HepG2 (cell line): ENCODE data around the gene ATP6V1G3. TPM values are rescaled to one million over a fixed set of nuclear protein-coding genes. Genes with fewer than 3 reads are reported as not detected.

Experiments used
- ATAC-seq: fragments of 200-7000 bp; cut with Tn5 transposase; 3 replicates; pipeline ENCODE4 v1.9.1; 2020; ENCODE audit warnings: mild to moderate bottlenecking, moderate library complexity
- BruUV-seq: library from RNA; stranded (reverse); fragments of 400-500 nt; replicated peaks from 2 replicates; lab custom pipeline; 2021; lab: Mats Ljungman, UMichigan
- CTCF ChIA-PET: fragments of 300-600 bp; formaldehyde crosslinking; extraction: SDS; loops from one replicate; lab custom pipeline; 2021; ENCODE audit warnings: low total read pairs, inconsistent platforms, low intra/inter-chr PET ratio; lab: Yijun Ruan, JAX
- POLR2A ChIA-PET: fragments of 350-600 bp; sonication (Branson Sonifier 250); formaldehyde crosslinking; loops from one replicate; lab custom pipeline; 2020; ENCODE audit warnings: antibody characterized with exemption, inconsistent platforms; lab: Yijun Ruan, JAX
- DNase-seq: peaks from one replicate; pipeline ENCODE4 v3.0.0-alpha.2; 2015; ENCODE audit warnings: low spot score
- FAIRE-seq: peaks from 3 replicates; lab custom pipeline; 2011; peaks lifted over from hg19 to GRCh38; lab: Jason Lieb, UNC
- H2AFZ ChIP-seq: one replicate; pipeline ENCODE4 v1.6.1; 2011; ENCODE audit warnings: low read length, inconsistent platforms
- H3K27ac ChIP-seq: fragments of 300-600 bp; 3 replicates; pipeline ENCODE4 v1.8.0; 2011; ENCODE audit warnings: mixed run types, mild to moderate bottlenecking, mixed read lengths, low read length, inconsistent platforms; ENCODE audit not compliant: insufficient read depth; ENCODE audit errors: extremely low read length
- H3K27me3 ChIP-seq, 2 experiments: fragments of 200-600 bp in 1 of 2; 2 replicates in 1 of 2; 3 replicates in 1 of 2; pipeline versions ENCODE4 v1.6.0 to v1.8.0; 2011; ENCODE audit warnings: low read length in 2 of 2, mild to moderate bottlenecking in 2 of 2, moderate library complexity in 2 of 2, inconsistent platforms in 1 of 2; ENCODE audit not compliant: insufficient read depth in 2 of 2, control insufficient read depth in 1 of 2
- H3K36me3 ChIP-seq, 2 experiments: fragments of 200-600 bp in 1 of 2; replicated peaks in 1 of 2; 2 replicates in 1 of 2; 3 replicates in 1 of 2; pipeline versions ENCODE4 v1.5.1 to v1.8.0; 2011; ENCODE audit warnings: low read length in 2 of 2, inconsistent platforms in 1 of 2; ENCODE audit not compliant: insufficient read depth in 2 of 2, control insufficient read depth in 1 of 2
- H3K4me1 ChIP-seq: 2 replicates; pipeline ENCODE4 v1.5.1; 2012; ENCODE audit warnings: low read length, inconsistent platforms; ENCODE audit not compliant: insufficient read depth
- H3K4me2 ChIP-seq: 2 replicates; pipeline ENCODE4 v1.6.0; 2011; ENCODE audit warnings: low read depth, low read length, inconsistent platforms
- H3K4me3 ChIP-seq, 3 experiments: fragments of 200-600 bp in 1 of 3; sonication (generic), shearing (Covaris generic) in 1 of 3; replicated peaks in 1 of 3; 2 replicates each; pipeline ENCODE4 v1.5.1; 2011 to 2016; ENCODE audit warnings: low read length in 3 of 3, inconsistent platforms in 2 of 3, low read depth in 2 of 3, mild to moderate bottlenecking in 2 of 3, control low read depth in 1 of 3, mixed read lengths in 1 of 3; ENCODE audit not compliant: insufficient read depth in 1 of 3
- H3K79me2 ChIP-seq: one replicate; pipeline ENCODE4 v1.6.1; 2011; ENCODE audit warnings: low read length, inconsistent platforms; ENCODE audit not compliant: insufficient read depth
- H3K9ac ChIP-seq: 2 replicates; pipeline ENCODE4 v1.6.0; 2011; ENCODE audit warnings: mild to moderate bottlenecking, low read depth, low read length, inconsistent platforms; ENCODE audit not compliant: insufficient read depth
- H3K9me3 ChIP-seq: 2 replicates; pipeline ENCODE4 v1.5.1; 2012; ENCODE audit warnings: mild to moderate bottlenecking, low read length
- H4K20me1 ChIP-seq: 2 replicates; pipeline ENCODE4 v1.6.0; 2011; ENCODE audit warnings: inconsistent platforms, mild to moderate bottlenecking, low read length, moderate library complexity; ENCODE audit not compliant: insufficient read depth
- DPF2 ChIP-seq: sonication (generic); formaldehyde crosslinking; IDR thresholded peaks from 2 replicates; pipeline ENCODE4 v1.4.0; 2020; ENCODE audit warnings: mild to moderate bottlenecking, low read depth, missing genetic modification reagents, borderline replicate concordance
- HIC2 ChIP-seq: sonication (generic); formaldehyde crosslinking; IDR thresholded peaks from 2 replicates; pipeline ENCODE4 v1.9.0; 2022; ENCODE audit warnings: low read depth, missing genetic modification reagents
- KDM5A ChIP-seq: fragments of 200-600 bp; sonication (generic); IDR thresholded peaks from 2 replicates; pipeline ENCODE4 v1.7.0; 2018; ENCODE audit warnings: antibody characterized with exemption, mild to moderate bottlenecking, low read length, borderline replicate concordance
- KLF9 ChIP-seq: IDR thresholded peaks from 2 replicates; pipeline ENCODE4 v1.6.1; 2016; ENCODE audit warnings: low read depth
- MIXL1 ChIP-seq: IDR thresholded peaks from 2 replicates; pipeline ENCODE4 v1.6.1; 2016
- NFKB2 ChIP-seq: sonication (generic); formaldehyde crosslinking; IDR thresholded peaks from 2 replicates; pipeline ENCODE4 v1.4.0; 2020; ENCODE audit warnings: missing genetic modification reagents, borderline replicate concordance
- ONECUT2 ChIP-seq: sonication (generic); formaldehyde crosslinking; IDR thresholded peaks from 2 replicates; pipeline ENCODE4 v1.4.0; 2020; ENCODE audit warnings: missing genetic modification reagents
- POLR2AphosphoS5 ChIP-seq: IDR thresholded peaks from 2 replicates; pipeline ENCODE4 v1.6.1; 2012; ENCODE audit warnings: low read depth, low read length
- RARA ChIP-seq: IDR thresholded peaks from 2 replicates; pipeline ENCODE4 v1.6.1; 2016; ENCODE audit warnings: missing genetic modification reagents, missing compliant biosample characterization
- RBAK ChIP-seq: sonication (generic); formaldehyde crosslinking; IDR thresholded peaks from 2 replicates; pipeline ENCODE4 v1.5.1; 2020; ENCODE audit warnings: mild to moderate bottlenecking, missing genetic modification reagents
- SP4 ChIP-seq: sonication (generic); formaldehyde crosslinking; IDR thresholded peaks from 2 replicates; pipeline ENCODE4 v1.8.1; 2023; ENCODE audit warnings: mild to moderate bottlenecking, missing genetic modification reagents
- TAF15 ChIP-seq: fragments of 200-400 bp; formaldehyde crosslinking; IDR thresholded peaks from one replicate; pipeline ENCODE4 v1.6.1; 2018; ENCODE audit warnings: mild to moderate bottlenecking, low read depth, low read length; ENCODE audit not compliant: poor library complexity, severe bottlenecking
- THAP8 ChIP-seq: sonication (generic); formaldehyde crosslinking; IDR thresholded peaks from 2 replicates; pipeline ENCODE4 v1.5.1; 2020; ENCODE audit warnings: missing genetic modification reagents, mild to moderate bottlenecking, borderline replicate concordance
- ZBTB38 ChIP-seq: sonication (generic); formaldehyde crosslinking; IDR thresholded peaks from 2 replicates; pipeline ENCODE4 v1.5.1; 2020; ENCODE audit warnings: mild to moderate bottlenecking, missing genetic modification reagents
- ZFP1 ChIP-seq: IDR thresholded peaks from 2 replicates; pipeline ENCODE4 v1.6.1; 2016
- ZNF253 ChIP-seq: sonication (generic); formaldehyde crosslinking; IDR thresholded peaks from 2 replicates; pipeline ENCODE4 v1.8.0; 2022; ENCODE audit warnings: mild to moderate bottlenecking, missing genetic modification reagents, borderline replicate concordance
- ZNF709 ChIP-seq: sonication (generic); formaldehyde crosslinking; IDR thresholded peaks from 2 replicates; pipeline ENCODE4 v1.5.0; 2020; ENCODE audit warnings: mild to moderate bottlenecking, missing genetic modification reagents
- ZNF770 ChIP-seq: sonication (generic); formaldehyde crosslinking; IDR thresholded peaks from 2 replicates; pipeline ENCODE4 v1.5.0; 2020; ENCODE audit warnings: mild to moderate bottlenecking, missing genetic modification reagents
- WGBS: methylation state at CpG from one replicate; pipeline ENCODE4 v1.1.6; 2017; ENCODE audit warnings: low lambda C conversion rate; 5-methylcytosine and 5-hydroxymethylcytosine counted together
- in situ Hi-C: cut with HindIII; loops from 2 replicates; pipeline ENCODE4 v1.10.0; 2017; ENCODE audit warnings: low pct_unique_long_range_greater_than_20kb; ENCODE audit not compliant: extremely low pct_ligation_motif_present
- intact Hi-C: fragments of 100-400 bp; cut with micrococcal nuclease; formaldehyde crosslinking; loops from one replicate; pipeline ENCODE4 v1.10.0; 2022; ENCODE audit not compliant: unreplicated experiment
- polyA plus RNA-seq, 8 experiments: library from polyadenylated mRNA; depleted of rRNA in 3 of 8; stranded (reverse) in 7 of 8; unstranded in 1 of 8; fragments of >200 nt; fragmentation: Illumina TruSeq in 4 of 8; extraction: Trizol in 4 of 8; gene quantifications; 2 replicates each; pipeline versions ENCODE4 v1.2.1 to v1.2.3, GENCODE V29; 2011 to 2016; ENCODE audit warnings: low read depth in 4 of 8, missing spikeins in 1 of 8, mixed read lengths in 1 of 8; ENCODE audit not compliant: insufficient read depth in 1 of 8
- total RNA-seq, 5 experiments: library from RNA; depleted of rRNA; stranded (reverse); fragments of >200 nt; fragmentation: Illumina TruSeq; extraction: Trizol; gene quantifications; 2 replicates each; pipeline ENCODE4 v1.2.3, GENCODE V29; 2016; ENCODE audit warnings: low read depth in 1 of 5
- TF ChIP-seq, protein P1 (sequence below): sonication (generic); formaldehyde crosslinking; IDR thresholded peaks from 2 replicates; pipeline ENCODE4 v1.5.0; 2020; ENCODE audit warnings: missing genetic modification reagents

ATP6V1G3 gene
- total and polyA plus RNA-seq, 2 of the 13 experiments (the other 11 are each of a cell fraction or from before 2014, with no cell fraction given): not detected

DNA sequence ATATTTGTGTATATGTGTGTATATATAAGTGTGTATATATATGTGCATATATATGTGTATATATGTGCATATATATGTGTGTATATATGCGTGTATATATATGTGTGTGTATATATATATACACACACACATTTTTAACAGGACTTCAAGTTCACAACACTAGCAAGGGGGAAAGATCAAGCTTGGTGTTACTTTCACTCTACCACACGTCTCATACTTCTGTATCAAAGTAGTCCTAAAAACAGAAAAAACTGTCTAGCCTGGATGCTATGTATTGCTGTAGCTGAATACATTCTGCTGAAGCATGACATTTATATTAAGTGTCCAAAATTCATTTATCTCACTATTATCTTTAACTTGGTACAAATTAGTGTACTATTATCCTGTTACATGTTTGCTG lies 17.9 kb upstream of the ATP6V1G3 start:
- Histone ChIP-seq H3K27ac (no peak overlapping the region), H3K9ac (no peak overlapping the region), H3K4me1 (no peaks in the 10 kb centered on the region), H4K20me1 (no peaks in the 10 kb centered on the region), H3K4me2 (no peak overlapping the region), H3K9me3 (no peaks in the 10 kb centered on the region), H2AFZ (no peak overlapping the region), H3K27me3 (no peaks in the 10 kb centered on the region), H3K36me3 (no peaks in the 10 kb centered on the region), H3K79me2 (no peaks in the 10 kb centered on the region), H3K4me3 (no peak overlapping the region)
- in situ Hi-C loops (no loop called here), intact Hi-C loops (no loop called here)
- no TSS peak for BruUV-seq
- CTCF ChIA-PET: no interaction called here
- 40% methylated on average over 2 of the region's 2 CpGs for WGBS
- DNase-seq (no peak), ATAC-seq (no peak), FAIRE-seq (no peak)
- POLR2A ChIA-PET: no interaction called here
- TF ChIP-seq RARA (CRISPR knock-in tag) (no peak), RBAK (no peak), KDM5A (no peak), ONECUT2 (CRISPR knock-in tag) (no peak), TAF15 (no peak), ZBTB38 (no peak), HIC2 (CRISPR knock-in tag) (no peak), DPF2 (CRISPR knock-in tag) (no peak), ZNF709 (CRISPR knock-in tag) (no peak), MIXL1 (CRISPR knock-in tag) (no peak), SP4 (CRISPR knock-in tag) (no peak), ZFP1 (CRISPR knock-in tag) (no peak), ZNF770 (CRISPR knock-in tag) (no peak), THAP8 (CRISPR knock-in tag) (no peak), KLF9 (CRISPR knock-in tag) (no peak), ZNF253 (no peak), POLR2AphosphoS5 (no peak), NFKB2 (CRISPR knock-in tag) (no peak)
- TF ChIP-seq, protein P1, sequence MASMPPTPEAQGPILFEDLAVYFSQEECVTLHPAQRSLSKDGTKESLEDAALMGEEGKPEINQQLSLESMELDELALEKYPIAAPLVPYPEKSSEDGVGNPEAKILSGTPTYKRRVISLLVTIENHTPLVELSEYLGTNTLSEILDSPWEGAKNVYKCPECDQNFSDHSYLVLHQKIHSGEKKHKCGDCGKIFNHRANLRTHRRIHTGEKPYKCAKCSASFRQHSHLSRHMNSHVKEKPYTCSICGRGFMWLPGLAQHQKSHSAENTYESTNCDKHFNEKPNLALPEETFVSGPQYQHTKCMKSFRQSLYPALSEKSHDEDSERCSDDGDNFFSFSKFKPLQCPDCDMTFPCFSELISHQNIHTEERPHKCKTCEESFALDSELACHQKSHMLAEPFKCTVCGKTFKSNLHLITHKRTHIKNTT (CRISPR knock-in tag): no peak
